Smooth muscle cell of the brain vasculature (primary cell): ENCODE data around the gene NME1.
"Not testable (repeated sequence)": the region's sequence is repeated elsewhere in the genome, so short reads cannot be mapped to it uniquely, and the experiment has no call there.

Experiments used
- DNase-seq: peaks from one replicate; pipeline ENCODE4 v3.0.0-alpha.2; 2012; ENCODE audit warnings: low read depth, low spot score

Gene NME1

GRCh38 chr17:51144266-51145022, 8.9 kb upstream of the NME1 start:
- no peak for DNase-seq

GRCh38 chr17:51147650-51148049, 5.7 kb upstream of the NME1 start:
- DNase-seq, result no peak

GRCh38 chr17:51149163-51149562, 4.2 kb upstream of the NME1 start:
- DNase-seq, result no peak

GRCh38 chr17:51150932-51151331, 2.4 kb upstream of the NME1 start:
- DNase-seq, result no peak

- DNase-seq, result no peak
Measured at GRCh38 chr17:51152766-51153209, 571 bp upstream of the NME1 start.

DNA sequence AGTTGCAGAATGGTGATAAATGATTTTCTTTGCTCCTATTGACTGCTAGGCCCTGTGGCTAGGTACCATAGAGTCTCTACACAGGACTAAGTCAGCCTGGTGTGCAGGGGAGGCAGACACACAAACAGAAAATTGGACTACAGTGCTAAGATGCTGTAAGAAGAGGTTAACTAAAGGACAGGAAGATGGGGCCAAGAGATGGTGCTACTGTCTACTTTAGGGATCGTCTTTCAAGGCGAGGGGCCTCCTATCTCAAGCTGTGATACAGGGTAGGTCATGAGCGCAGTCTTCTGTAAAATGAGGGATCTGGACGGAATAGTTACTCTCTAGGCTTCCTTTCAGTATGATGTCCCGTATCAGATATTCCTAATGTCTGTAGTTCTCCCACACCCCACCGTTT, 817 bp downstream of the NME1 start:
- DNase-seq, result no peak

- no peak for DNase-seq
Measured at GRCh38 chr17:51155416-51155815, 2.1 kb downstream of the NME1 start.

GRCh38 chr17:51159604-51160003, 6.2 kb downstream of the NME1 start:
- DNase-seq, result no peak

DNA sequence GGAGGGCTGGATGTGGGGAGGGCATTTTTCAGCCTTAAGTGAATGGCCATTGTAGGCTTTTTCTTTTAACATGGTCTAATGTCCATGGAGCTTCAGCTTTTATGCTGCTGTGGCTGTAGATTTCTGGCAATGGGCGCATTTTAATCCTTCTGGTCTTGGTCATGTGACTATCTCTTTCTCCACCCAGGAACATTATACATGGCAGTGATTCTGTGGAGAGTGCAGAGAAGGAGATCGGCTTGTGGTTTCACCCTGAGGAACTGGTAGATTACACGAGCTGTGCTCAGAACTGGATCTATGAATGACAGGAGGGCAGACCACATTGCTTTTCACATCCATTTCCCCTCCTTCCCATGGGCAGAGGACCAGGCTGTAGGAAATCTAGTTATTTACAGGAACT, 8.2 kb downstream of the NME1 start:
- DNase-seq, result no peak

DNA sequence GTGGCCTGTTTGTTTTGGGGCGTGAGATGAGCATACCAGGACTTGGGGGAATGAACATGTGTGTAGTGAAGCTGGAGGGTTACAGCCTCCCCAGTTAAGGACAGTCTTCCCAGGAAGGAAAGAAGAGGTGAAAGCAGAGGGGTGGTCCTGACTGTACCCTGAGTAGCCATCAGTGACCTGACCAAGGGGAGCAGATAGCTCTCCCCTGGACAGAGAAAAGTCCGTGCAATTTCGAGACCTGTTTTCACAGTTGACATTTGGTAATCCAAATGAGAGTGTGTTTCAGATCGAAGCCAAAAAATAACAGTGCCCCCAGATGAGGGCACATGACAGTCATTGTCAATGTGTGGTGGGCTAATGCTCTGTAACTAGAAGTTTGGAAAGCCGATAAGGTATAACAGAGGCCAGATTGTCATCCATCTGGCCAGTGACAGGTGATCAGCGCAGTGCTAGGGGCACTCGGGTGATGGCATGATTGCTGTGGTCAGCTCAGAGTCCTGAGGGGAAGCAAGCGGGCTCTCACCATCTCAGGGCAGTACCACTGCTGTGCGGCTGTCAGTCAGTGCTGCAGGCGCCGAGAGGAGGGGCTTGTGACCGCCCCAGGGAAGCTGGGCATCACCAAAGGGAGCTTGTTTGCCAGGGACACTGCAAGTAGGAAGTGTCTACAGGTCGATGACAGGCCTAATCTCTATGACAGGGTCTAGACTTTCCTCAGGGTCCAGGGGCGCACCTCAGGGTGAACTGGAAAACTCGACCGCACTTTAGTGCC, 11.7 kb downstream of the NME1 start:
- DNase-seq, result no peak

- no peak for DNase-seq
Measured at GRCh38 chr17:51165680-51166197, 12.4 kb downstream of the NME1 start.

DNA sequence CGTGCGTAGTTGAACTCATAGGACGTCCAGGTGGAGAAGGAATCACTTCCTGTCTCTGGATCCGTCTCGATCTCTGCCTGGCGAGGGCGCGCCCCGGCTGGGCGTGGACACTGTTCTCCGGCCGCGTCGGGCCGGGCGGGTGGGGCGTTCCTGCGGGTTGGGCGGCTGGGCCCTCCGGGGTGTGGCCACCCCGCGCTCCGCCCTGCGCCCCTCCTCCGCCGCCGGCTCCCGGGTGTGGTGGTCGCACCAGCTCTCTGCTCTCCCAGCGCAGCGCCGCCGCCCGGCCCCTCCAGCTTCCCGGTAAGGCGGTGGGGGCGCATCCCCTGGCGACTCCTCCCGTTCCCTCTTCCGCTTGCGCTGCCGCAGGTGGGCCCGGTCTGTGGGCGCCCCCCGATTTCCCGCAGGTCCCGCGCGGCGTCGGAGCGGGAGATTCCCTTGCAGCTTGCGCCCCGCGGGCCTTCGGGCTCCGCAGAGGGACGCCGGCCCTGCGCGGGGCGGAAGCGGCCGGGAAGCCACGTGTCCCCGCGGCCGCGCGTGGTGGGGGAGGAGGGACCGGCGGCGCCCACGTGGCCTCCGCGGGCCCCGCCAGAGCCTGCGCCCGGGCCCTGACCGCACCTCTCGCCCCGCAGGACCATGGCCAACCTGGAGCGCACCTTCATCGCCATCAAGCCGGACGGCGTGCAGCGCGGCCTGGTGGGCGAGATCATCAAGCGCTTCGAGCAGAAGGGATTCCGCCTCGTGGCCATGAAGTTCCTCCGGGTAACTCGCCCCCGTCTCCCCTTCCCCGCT, 13.0 kb downstream of the NME1 start, which contains the start of gene NME2:
Gene NME2 (plus strand): TSS at position 214 of the 789 bp plus-strand sequence. CDS start 420 bp downstream, at position 634.
- peak; percentile 54 for DNase-seq

DNA sequence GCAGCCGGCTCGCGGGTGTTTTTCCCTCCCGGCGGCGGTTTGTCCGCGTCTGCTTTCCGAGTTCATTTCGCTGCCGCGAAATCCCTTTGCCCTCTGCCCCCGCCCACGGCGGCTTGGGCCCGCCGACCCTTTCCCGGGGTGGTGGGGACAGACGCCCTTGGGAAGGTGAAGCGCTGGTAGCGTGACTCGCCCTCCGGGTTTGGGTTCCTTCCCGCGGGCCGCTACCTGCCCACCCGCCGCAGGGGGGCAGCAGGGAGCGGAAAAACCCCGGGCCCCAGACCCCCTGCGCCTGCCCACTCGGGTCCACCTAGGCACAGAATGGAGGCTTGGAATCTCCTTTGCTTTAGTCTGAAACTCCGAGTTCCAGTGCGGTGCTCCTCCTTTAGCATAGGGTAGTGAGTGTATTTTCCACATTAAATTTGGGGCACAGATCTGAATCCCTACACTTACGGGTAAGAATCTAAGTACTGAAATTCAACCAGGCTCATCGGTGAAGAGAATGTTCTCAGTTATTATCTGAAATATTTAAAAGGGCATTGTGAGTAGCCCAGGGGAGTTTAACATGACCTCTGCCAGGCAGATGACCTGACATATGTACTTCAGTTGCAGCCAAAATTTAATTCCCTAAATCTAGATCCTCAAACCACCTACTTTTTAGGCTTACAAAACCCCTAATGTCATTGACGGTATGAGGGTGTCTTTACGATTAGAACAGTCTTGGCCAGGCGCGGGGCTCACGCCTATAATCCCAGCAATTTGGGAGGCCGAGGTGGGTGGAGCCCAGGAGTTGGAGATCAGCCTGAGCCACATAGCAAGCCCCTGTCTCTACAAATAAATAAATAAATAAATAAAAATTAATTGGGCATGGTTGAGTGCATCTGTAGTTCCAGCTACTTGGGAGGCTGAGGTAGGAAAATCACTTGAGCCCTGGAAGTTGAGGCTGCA, 13.9 kb downstream of the NME1 start:
- no peak for DNase-seq

DNA sequence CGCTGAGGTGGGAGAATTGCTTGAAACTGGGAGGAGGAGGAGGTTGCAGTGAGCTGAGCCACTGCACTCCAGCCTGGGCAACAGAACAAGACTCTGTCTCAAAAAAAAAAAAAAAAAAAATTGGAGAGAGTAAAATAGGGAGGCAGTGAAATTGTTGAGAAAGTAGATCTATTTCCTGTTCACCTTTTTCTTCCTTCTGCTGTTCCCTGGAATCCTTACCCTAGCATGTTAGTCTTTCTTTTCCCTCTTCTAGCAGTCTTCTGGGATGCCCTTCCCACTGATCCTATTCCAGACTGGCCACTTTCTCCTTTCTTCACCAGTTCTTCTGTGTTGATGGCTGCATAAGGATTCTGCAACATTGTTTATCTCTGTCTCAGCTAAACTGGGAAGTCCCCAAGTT, 16.0 kb downstream of the NME1 start:
- no peak for DNase-seq

GRCh38 chr17:51170736-51171135, 17.4 kb downstream of the NME1 start:
- no peak for DNase-seq

GRCh38 chr17:51172030-51172429, 18.7 kb downstream of the NME1 start:
- not testable (repeated sequence) for DNase-seq

DNA sequence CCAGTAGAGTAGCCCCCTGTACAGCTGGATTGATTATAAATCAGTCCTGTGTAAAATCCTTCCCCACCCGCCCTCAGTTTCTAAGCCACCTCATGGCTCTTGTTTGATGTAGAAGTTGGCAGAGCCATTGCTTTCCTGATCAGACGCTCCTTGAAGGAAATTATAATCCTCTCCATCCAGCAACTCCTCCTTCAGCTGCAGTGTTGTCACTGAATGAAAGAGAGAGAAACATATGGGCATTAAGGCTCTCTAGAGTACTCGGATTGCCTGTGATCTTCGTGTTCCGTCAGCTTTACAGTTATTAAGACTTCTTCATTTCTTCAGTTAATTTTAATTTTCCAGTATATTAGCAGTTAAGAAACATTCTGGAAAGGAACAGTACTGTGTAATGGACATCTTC, 27.1 kb downstream of the NME1 start:
- no peak for DNase-seq

- DNase-seq, result no peak
Measured at GRCh38 chr17:51184124-51184523, 30.8 kb downstream of the NME1 start.

- no peak for DNase-seq
Measured at GRCh38 chr17:51185763-51186332, 32.5 kb downstream of the NME1 start.

DNA sequence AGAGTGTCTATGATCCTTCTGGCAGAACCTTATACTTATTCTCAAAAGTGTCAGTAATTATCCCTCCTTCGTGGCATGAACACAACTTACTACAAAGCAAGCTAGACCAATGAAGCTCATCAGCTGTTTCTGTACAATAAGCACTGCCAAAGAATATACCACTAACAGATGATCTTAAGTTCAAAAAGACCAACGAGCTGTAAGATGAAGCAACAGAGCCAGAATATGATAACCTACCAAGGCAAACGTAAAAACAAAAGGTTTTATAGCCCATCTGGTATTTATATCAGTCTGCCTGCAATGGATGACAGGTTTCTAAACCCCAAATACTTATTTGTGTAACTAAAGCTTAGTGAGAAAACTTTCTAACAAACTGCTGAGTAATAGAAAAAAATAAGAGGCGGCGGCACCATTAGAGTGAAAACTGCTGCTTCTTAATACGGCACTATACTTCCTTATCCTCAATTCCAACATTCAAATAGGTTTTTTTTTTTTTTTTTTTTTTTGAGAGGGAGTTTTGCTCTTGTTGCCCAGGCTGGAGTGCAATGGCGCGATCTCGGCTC, 35.0 kb downstream of the NME1 start:
- no peak for DNase-seq
